ENCODE results near the gene CACHD1.

CACHD1 gene

DNA sequence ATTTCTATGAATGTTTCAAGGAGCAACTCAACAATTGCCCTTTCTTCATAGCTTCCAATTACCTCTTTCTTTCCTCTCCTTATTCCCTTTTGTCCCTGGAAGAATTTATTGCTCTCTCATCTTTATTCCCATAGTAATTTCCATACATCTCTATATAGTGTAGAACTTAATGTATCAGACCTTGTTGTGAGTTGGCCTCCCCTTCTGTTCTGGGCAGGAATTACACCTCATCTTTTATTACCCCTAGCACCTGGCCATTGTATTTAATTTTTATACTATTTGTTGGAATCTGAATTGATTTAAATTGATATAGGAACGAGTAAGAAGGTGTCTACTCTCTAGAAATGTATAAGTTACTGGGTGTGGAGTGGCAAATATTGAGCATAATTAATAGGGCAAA lies 114.5 kb downstream of the CACHD1 start:
- DNase-seq (ENCODE audit: low read depth, low spot score): no peak

DNA sequence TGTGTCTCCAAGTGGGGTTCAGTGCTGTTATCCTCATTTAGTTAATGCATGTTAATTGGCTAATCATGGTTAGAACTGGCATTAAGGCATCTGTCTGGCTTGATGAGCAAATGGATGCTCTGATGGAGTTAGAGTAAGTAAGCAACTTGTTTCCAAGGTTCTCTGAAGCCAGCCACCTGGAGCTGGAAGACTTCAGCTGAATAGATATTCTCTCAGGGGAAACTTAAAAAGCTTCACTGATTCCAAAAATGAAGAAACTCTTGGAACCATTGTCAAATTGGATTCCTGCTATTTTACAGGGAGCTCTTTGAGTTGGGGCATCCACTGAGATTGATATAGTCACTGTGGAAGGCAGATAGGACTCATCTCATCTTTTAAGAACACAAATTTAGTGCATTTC lies 118.9 kb downstream of the CACHD1 start:
- no peak for DNase-seq (ENCODE audit: low read depth, low spot score)
- H3K36me3 ChIP-seq (ENCODE audit: control insufficient read depth, insufficient read depth, low read length): no peaks in the 10 kb centered on the region; the same call in 1 of the 2 replicates
- H3K27me3 ChIP-seq (ENCODE audit: control insufficient read depth, insufficient read depth, low read length): no peaks in the 10 kb centered on the region
- no peaks in the 10 kb centered on the region for H3K9me3 ChIP-seq (ENCODE audit: control insufficient read depth, insufficient read depth, low read length)
- H3K27ac ChIP-seq (ENCODE audit: low read length): no peak overlapping the region
- H3K4me3 ChIP-seq (ENCODE audit: low read length): no peak overlapping the region
- H3K4me1 ChIP-seq (ENCODE audit: control insufficient read depth, insufficient read depth, low read length): no peaks in the 10 kb centered on the region

More for the DNA sequence above, 114.5 kb downstream of the CACHD1 start:
- Histone ChIP-seq H3K27ac (ENCODE audit: low read length) (no peak overlapping the region), H3K4me1 (ENCODE audit: control insufficient read depth, insufficient read depth, low read length) (no peaks in the 10 kb centered on the region), H3K4me3 (ENCODE audit: low read length) (no peak overlapping the region), H3K27me3 (ENCODE audit: control insufficient read depth, insufficient read depth, low read length) (no peaks in the 10 kb centered on the region), H3K36me3 (ENCODE audit: control insufficient read depth, insufficient read depth, low read length) (no peaks in the 10 kb centered on the region; the same call in 1 of the 2 replicates), H3K9me3 (ENCODE audit: control insufficient read depth, insufficient read depth, low read length) (no peaks in the 10 kb centered on the region)
- WGBS (ENCODE audit: insufficient coverage, insufficient read length): 100% methylated on average over 1 of the region's 1 CpG

DNA sequence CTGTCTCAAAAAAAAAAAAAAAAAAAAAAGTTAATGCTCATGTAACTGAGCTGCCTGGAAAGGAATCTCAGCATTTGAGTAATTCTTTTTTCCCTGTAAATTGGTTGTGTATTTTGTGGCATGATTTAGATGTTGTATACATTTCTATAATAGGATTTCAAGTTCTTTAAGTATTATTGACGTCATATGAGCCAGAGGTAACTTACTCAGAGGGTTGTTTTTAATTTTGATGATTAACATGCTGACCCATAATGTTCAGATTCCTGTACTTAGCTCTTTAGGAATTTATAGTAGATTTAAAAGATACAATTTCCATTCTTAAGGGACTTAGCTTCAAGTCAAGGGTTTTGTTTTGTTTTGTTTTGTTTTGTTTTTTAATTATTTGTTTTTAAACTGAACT lies 120.4 kb downstream of the CACHD1 start:
- no CpG with 5 or more reads among the region's 1 CpG for WGBS (ENCODE audit: insufficient coverage, insufficient read length)
- Histone ChIP-seq H3K27ac (ENCODE audit: low read length) (no peak overlapping the region), H3K4me1 (ENCODE audit: control insufficient read depth, insufficient read depth, low read length) (0 out of 2 replicates have a peak, but pooled peaks cover 1% of the 10 kb centered on the region), H3K4me3 (ENCODE audit: low read length) (no peak overlapping the region), H3K9me3 (ENCODE audit: control insufficient read depth, insufficient read depth, low read length) (no peaks in the 10 kb centered on the region), H3K36me3 (ENCODE audit: control insufficient read depth, insufficient read depth, low read length) (no peaks in the 10 kb centered on the region; the same call in 1 of the 2 replicates), H3K27me3 (ENCODE audit: control insufficient read depth, insufficient read depth, low read length) (no peaks in the 10 kb centered on the region)
- no peak for DNase-seq (ENCODE audit: low read depth, low spot score)

DNA sequence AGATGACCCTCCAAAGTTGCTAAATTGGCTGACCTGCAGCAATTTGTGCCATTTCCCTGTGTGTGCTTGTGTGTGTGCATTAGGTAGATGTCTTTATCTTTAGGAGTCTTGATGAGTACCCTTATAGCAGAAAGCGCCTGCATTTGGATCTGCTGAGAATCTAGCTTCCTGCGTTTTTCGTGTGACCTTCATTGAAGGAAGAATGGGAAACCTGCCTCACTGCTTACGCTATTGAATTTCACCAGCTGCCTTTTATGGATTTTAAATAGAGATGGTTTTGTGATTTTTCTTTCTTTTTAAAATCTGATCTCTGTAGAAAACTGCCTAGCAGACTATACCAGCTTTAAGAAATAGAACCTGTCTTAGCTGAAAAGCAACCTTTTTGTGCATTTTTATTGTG lies 124.5 kb downstream of the CACHD1 start:
- no CpG with 5 or more reads among the region's 4 CpGs for WGBS (ENCODE audit: insufficient coverage, insufficient read length)
- no peak overlapping the region for H3K27ac ChIP-seq (ENCODE audit: low read length)
- H3K36me3 ChIP-seq (ENCODE audit: control insufficient read depth, insufficient read depth, low read length): no peaks in the 10 kb centered on the region
- 0 out of 2 replicates have a peak, but pooled peaks cover 1% of the 10 kb centered on the region for H3K4me1 ChIP-seq (ENCODE audit: control insufficient read depth, insufficient read depth, low read length)
- no peak overlapping the region for H3K4me3 ChIP-seq (ENCODE audit: low read length)
- no peaks in the 10 kb centered on the region for H3K9me3 ChIP-seq (ENCODE audit: control insufficient read depth, insufficient read depth, low read length)
- no peak for DNase-seq (ENCODE audit: low read depth, low spot score)
- H3K27me3 ChIP-seq (ENCODE audit: control insufficient read depth, insufficient read depth, low read length): no peaks in the 10 kb centered on the region

DNA sequence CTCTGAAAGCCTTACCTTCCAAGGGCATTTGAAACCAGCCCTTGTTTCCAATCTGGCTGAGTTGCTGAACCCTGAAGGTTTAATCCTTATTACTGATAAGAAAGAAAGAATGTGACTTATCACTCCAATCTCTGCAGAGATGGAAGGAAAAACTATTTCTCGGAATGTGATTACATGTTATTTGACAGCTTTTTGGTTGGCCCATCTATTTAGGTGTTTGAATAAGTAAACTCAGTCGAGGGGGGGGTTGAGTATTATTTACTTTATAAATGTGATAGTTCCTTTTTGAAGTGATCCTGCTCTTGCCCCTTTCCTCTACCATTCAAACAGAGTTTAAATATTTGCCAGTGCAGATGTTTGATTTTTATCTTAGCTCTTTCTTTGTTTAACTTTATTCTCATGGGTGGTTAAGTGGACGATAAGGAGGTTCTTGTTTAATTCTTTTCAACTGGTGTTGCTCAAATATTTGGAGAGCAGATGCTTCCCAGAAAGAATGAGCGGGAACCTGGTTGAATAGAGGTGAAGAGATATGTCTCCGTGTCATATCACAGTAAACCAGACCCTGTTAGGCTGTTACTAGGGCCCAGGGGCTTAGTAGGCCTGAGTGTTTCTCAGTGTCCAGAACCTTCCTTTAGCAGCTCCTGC lies 126.1 kb downstream of the CACHD1 start:
- Histone ChIP-seq H3K36me3 (ENCODE audit: control insufficient read depth, insufficient read depth, low read length) (no peaks in the 10 kb centered on the region; the same call in 1 of the 2 replicates), H3K4me1 (ENCODE audit: control insufficient read depth, insufficient read depth, low read length) (peaks cover 1% of the 10 kb centered on the region; the same call in 1 of the 2 replicates), H3K4me3 (ENCODE audit: low read length) (no peak overlapping the region), H3K9me3 (ENCODE audit: control insufficient read depth, insufficient read depth, low read length) (no peaks in the 10 kb centered on the region), H3K27me3 (ENCODE audit: control insufficient read depth, insufficient read depth, low read length) (no peaks in the 10 kb centered on the region), H3K27ac (ENCODE audit: low read length) (no peak overlapping the region)
- no peak for DNase-seq (ENCODE audit: low read depth, low spot score)
- WGBS (ENCODE audit: insufficient coverage, insufficient read length): no CpG with 5 or more reads among the region's 5 CpGs

DNA sequence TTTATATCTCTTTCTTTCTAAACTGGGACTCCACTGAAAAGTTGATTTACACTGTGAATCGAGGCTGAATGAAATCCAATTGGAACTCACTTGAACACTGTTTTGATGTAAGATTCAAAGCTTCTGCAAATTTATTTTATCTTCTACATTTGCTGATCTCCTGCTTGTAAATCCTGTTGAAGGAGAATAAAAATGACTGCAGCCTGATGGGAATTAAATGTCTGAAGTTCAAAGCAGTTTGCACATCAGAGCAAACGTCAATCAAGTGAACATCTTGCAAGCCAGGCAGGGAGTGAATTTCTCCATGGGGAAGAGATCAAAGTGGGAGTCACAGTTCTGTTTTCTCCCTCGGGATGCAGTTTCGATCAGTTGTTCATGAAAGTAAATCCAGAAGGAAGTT lies 127.2 kb downstream of the CACHD1 start:
- Histone ChIP-seq H3K4me1 (ENCODE audit: control insufficient read depth, insufficient read depth, low read length) (peaks cover 1% of the 10 kb centered on the region; the same call in 1 of the 2 replicates), H3K36me3 (ENCODE audit: control insufficient read depth, insufficient read depth, low read length) (no peaks in the 10 kb centered on the region; the same call in 1 of the 2 replicates), H3K27me3 (ENCODE audit: control insufficient read depth, insufficient read depth, low read length) (no peaks in the 10 kb centered on the region), H3K9me3 (ENCODE audit: control insufficient read depth, insufficient read depth, low read length) (no peaks in the 10 kb centered on the region), H3K4me3 (ENCODE audit: low read length) (no peak overlapping the region), H3K27ac (ENCODE audit: low read length) (no peak overlapping the region)
- no CpG with 5 or more reads among the region's 4 CpGs for WGBS (ENCODE audit: insufficient coverage, insufficient read length)
- DNase-seq (ENCODE audit: low read depth, low spot score): no peak

DNA sequence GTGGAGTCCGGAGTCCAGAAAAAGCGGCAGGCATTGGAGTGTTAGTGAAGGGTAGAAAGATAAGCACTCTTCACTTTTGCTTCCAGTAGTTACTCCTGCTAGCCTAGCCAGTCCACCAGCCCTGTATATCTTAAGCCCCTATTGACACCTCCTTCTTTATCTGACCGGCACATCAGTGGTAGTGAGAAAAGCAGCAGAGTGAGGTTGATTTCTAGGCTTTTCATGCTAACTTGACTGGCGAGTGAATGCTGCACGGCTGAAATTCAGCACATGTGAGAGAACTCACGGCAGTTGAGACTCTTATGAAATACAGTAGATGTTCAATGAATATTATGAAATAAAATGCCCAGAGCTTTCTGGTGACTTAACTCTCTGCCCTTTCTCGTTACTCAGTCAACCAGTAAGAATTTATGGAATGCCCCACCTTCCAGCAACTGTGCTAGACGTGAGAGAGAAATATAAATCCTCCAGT lies 128.2 kb downstream of the CACHD1 start:
- Histone ChIP-seq H3K27me3 (ENCODE audit: control insufficient read depth, insufficient read depth, low read length) (no peaks in the 10 kb centered on the region), H3K27ac (ENCODE audit: low read length) (no peak overlapping the region), H3K4me3 (ENCODE audit: low read length) (no peak overlapping the region), H3K36me3 (ENCODE audit: control insufficient read depth, insufficient read depth, low read length) (no peaks in the 10 kb centered on the region; the same call in 1 of the 2 replicates), H3K9me3 (ENCODE audit: control insufficient read depth, insufficient read depth, low read length) (no peaks in the 10 kb centered on the region), H3K4me1 (ENCODE audit: control insufficient read depth, insufficient read depth, low read length) (peaks cover 1% of the 10 kb centered on the region; the same call in 1 of the 2 replicates)
- no CpG with 5 or more reads among the region's 8 CpGs for WGBS (ENCODE audit: insufficient coverage, insufficient read length)
- no peak for DNase-seq (ENCODE audit: low read depth, low spot score)

DNA sequence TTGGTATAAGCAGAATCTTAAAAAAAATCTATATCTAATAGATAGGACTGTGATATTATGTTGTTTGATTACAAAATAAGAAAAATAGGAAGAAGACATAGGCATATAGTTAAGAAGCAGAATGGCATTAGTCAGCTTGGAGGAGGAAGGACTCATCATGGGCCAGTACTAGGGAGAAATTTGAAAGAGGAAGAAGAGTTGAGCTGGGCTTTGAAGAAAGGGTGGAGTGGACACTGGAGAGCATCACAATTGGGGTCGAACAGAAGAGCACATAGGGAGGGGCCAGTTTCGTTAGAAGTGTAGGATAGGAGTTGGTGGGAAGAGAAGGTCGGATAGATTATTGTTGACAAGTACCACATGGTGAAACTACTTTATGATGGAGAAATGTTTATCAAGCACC lies 129.3 kb downstream of the CACHD1 start:
- no peak overlapping the region for H3K4me3 ChIP-seq (ENCODE audit: low read length)
- 100% methylated on average over 2 of the region's 3 CpGs for WGBS (ENCODE audit: insufficient coverage, insufficient read length)
- no peak for DNase-seq (ENCODE audit: low read depth, low spot score)
- no peaks in the 10 kb centered on the region; the same call in 1 of the 2 replicates for H3K36me3 ChIP-seq (ENCODE audit: control insufficient read depth, insufficient read depth, low read length)
- no peaks in the 10 kb centered on the region for H3K27me3 ChIP-seq (ENCODE audit: control insufficient read depth, insufficient read depth, low read length)
- peaks cover 1% of the 10 kb centered on the region; the same call in 1 of the 2 replicates for H3K4me1 ChIP-seq (ENCODE audit: control insufficient read depth, insufficient read depth, low read length)
- H3K27ac ChIP-seq (ENCODE audit: low read length): no peak overlapping the region
- H3K9me3 ChIP-seq (ENCODE audit: control insufficient read depth, insufficient read depth, low read length): no peaks in the 10 kb centered on the region

DNA sequence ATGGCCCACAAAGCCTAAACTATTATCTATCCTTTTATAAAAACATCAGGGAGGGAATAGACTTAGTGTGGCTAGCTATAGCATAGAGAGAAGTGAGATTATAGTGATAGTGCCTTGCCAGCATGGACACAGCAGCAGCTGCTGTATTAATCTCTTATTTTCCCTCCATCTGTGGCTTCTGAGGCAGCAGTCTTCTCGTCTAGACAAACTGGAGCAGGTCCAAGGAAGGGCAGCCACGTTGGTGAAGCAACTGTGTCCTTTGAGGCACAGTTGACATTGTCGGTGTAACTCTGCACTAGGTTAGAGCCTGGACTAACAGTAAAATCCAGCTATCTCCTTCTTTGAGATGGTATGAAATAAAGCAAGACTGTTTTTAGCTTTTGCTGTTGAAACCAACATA lies 131.3 kb downstream of the CACHD1 start:
- no CpG with 5 or more reads among the region's 3 CpGs for WGBS (ENCODE audit: insufficient coverage, insufficient read length)
- DNase-seq (ENCODE audit: low read depth, low spot score): no peak

DNA sequence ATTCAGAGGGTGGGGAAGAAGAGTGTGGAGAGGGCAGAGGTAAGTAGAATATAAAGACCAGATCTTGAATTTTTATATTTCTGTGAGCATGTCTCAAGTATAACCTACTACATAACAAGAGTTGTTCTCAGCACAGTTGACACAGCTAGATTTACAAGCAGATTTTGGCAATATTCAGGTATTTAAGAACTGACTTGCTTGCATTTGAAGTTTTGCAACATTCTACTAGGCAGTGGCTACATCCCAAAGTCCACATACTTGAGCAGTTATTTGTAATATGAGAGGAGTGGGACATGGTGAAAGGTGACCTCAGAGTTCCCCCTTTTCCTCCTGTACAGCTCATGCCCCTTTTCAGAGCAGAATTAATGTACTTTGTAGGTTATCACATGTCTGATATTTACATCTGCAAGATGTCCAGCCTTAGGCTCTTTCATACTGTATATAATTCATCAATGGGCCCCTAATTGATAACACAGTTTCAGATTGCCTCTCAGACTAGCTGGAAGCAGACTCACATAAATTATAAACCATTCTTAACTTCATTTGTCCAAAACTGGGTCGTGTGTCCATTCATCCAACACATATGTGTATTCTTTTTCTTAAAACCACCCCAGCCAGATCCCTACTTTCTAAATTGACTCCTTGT lies 138.2 kb downstream of the CACHD1 start:
- Histone ChIP-seq H3K4me1 (ENCODE audit: control insufficient read depth, insufficient read depth, low read length) (no peaks in the 10 kb centered on the region), H3K27ac (ENCODE audit: low read length) (no peak overlapping the region), H3K4me3 (ENCODE audit: low read length) (no peak overlapping the region), H3K9me3 (ENCODE audit: control insufficient read depth, insufficient read depth, low read length) (peaks cover 1% of the 10 kb centered on the region; the same call in 1 of the 2 replicates), H3K27me3 (ENCODE audit: control insufficient read depth, insufficient read depth, low read length) (no peaks in the 10 kb centered on the region), H3K36me3 (ENCODE audit: control insufficient read depth, insufficient read depth, low read length) (peaks cover 6% of the 10 kb centered on the region; the same call in 1 of the 2 replicates)
- no peak for DNase-seq (ENCODE audit: low read depth, low spot score)
- WGBS (ENCODE audit: insufficient coverage, insufficient read length): no CpG with 5 or more reads among the region's 1 CpG

More for the DNA sequence above, 131.3 kb downstream of the CACHD1 start:
- H3K27ac ChIP-seq (ENCODE audit: low read length): no peak overlapping the region
- H3K27me3 ChIP-seq (ENCODE audit: control insufficient read depth, insufficient read depth, low read length): no peaks in the 10 kb centered on the region
- no peak overlapping the region for H3K4me3 ChIP-seq (ENCODE audit: low read length)
- H3K9me3 ChIP-seq (ENCODE audit: control insufficient read depth, insufficient read depth, low read length): no peaks in the 10 kb centered on the region
- no peaks in the 10 kb centered on the region; the same call in 1 of the 2 replicates for H3K4me1 ChIP-seq (ENCODE audit: control insufficient read depth, insufficient read depth, low read length)
- no peaks in the 10 kb centered on the region; the same call in 1 of the 2 replicates for H3K36me3 ChIP-seq (ENCODE audit: control insufficient read depth, insufficient read depth, low read length)
